ENCODE data around the gene CHI3L1.

DNA sequence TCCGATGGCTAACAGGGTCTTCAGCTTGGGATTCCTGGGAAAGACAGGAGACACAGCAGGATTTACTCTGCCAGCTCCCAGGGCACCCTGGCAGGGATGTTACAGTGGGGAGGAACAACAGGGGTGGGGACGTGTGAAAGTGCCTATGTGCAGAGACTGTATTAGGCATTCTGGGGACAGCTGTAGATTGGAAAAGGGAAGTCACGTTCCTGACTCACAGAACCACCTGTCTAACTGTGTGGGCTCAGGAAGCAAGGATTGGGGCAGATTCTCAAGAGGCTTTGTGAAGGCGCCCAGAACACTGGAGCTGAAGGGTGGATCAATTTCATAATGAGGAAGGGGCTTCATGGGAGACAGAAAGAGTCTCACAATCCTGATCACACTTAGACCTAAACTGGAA, 38.6 kb upstream of the CHI3L1 start:
- TF ChIP-seq, protein P1, sequence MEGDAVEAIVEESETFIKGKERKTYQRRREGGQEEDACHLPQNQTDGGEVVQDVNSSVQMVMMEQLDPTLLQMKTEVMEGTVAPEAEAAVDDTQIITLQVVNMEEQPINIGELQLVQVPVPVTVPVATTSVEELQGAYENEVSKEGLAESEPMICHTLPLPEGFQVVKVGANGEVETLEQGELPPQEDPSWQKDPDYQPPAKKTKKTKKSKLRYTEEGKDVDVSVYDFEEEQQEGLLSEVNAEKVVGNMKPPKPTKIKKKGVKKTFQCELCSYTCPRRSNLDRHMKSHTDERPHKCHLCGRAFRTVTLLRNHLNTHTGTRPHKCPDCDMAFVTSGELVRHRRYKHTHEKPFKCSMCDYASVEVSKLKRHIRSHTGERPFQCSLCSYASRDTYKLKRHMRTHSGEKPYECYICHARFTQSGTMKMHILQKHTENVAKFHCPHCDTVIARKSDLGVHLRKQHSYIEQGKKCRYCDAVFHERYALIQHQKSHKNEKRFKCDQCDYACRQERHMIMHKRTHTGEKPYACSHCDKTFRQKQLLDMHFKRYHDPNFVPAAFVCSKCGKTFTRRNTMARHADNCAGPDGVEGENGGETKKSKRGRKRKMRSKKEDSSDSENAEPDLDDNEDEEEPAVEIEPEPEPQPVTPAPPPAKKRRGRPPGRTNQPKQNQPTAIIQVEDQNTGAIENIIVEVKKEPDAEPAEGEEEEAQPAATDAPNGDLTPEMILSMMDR (IDR thresholded peaks at IDR 0.05; ENCODE audit: insufficient read depth, low read depth, low read length): no peak
- no peak for TF ChIP-seq EZH2 (IDR thresholded peaks at IDR 0.05; ENCODE audit: insufficient read depth, low read length)
